PC-3 (cell line): ENCODE results near the gene TRIM62.

Experiments used
- EZH2 ChIP-seq: fragments of 300-600 bp; sonication (generic); IDR thresholded peaks from one replicate; pipeline ENCODE4 v1.6.1; 2017; ENCODE audit warnings: antibody characterized with exemption, mild to moderate bottlenecking, low read length; ENCODE audit not compliant: unreplicated experiment
- EZH2phosphoT487 ChIP-seq: fragments of 300-600 bp; sonication (generic); IDR thresholded peaks from 2 replicates; pipeline ENCODE4 v1.6.1; 2018; ENCODE audit warnings: mild to moderate bottlenecking, antibody characterized with exemption, low read length, borderline replicate concordance
- TF ChIP-seq, protein P1 (sequence below): fragments of 300-600 bp; sonication (generic); conservative IDR thresholded peaks from 2 replicates; pipeline ENCODE4 v1.5.1; 2017; ENCODE audit warnings: antibody characterized with exemption, low read depth, mild to moderate bottlenecking, low read length

DNA sequence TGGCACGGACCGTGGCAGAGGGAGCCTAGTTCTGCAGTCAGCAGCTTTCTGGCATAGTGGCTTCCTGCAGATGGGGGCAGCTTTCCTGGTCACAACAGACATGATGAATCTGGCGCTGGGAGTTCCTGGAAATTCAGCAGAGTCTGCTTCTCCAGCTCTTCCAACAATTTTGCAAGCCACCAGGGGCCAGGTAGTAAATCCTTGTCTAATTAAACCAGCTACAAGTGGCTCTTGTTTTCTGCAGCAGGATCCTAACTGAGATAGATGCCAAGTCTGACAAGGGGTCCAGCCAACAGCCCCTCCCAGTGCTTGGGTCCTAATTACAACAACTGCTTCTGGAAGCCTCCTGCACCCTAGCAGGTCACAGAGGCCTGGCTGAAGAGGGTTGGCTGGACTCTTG, 35.8 kb downstream of the TRIM62 start:
- TF ChIP-seq, protein P1, sequence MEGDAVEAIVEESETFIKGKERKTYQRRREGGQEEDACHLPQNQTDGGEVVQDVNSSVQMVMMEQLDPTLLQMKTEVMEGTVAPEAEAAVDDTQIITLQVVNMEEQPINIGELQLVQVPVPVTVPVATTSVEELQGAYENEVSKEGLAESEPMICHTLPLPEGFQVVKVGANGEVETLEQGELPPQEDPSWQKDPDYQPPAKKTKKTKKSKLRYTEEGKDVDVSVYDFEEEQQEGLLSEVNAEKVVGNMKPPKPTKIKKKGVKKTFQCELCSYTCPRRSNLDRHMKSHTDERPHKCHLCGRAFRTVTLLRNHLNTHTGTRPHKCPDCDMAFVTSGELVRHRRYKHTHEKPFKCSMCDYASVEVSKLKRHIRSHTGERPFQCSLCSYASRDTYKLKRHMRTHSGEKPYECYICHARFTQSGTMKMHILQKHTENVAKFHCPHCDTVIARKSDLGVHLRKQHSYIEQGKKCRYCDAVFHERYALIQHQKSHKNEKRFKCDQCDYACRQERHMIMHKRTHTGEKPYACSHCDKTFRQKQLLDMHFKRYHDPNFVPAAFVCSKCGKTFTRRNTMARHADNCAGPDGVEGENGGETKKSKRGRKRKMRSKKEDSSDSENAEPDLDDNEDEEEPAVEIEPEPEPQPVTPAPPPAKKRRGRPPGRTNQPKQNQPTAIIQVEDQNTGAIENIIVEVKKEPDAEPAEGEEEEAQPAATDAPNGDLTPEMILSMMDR: no peak
- TF ChIP-seq EZH2 (no peak), EZH2phosphoT487 (no peak)
